Activated CD4-positive, alpha-beta T cell treated with anti-CD3 and anti-CD28 coated beads, Interleukin-2, amount 10 ng/mL, durations not matched to agents 7 days and 5 days (primary cell): ENCODE results near the gene PPM1K. TPM values are rescaled to one million over a fixed set of nuclear protein-coding genes. Genes with fewer than 3 reads are reported as not detected.
A peak's percentile ranks its signal among the peaks of the same experiment; 100 is the strongest.

Experiments
- CTCF ChIA-PET: fragments of 350-600 bp; sonication (Branson Sonifier 250); formaldehyde crosslinking; loops from one replicate; lab custom pipeline; 2021; ENCODE audit warnings: antibody characterized with exemption; lab: Charles Lee
- POLR2A ChIA-PET: fragments of 350-600 bp; sonication (Branson Sonifier 250); formaldehyde crosslinking; loops from one replicate; lab custom pipeline; 2021; ENCODE audit warnings: antibody characterized with exemption; lab: Charles Lee
- DNase-seq: peaks from one replicate; pipeline ENCODE4 v3.0.0-alpha.2; 2020
- H3K27ac Mint-ChIP-seq: one replicate; pipeline ENCODE4 v1.8.0; 2021; ENCODE audit warnings: mild to moderate bottlenecking, moderate library complexity, mixed read lengths
- H3K27me3 Mint-ChIP-seq: one replicate; pipeline ENCODE4 v1.8.0; 2021; ENCODE audit warnings: mixed read lengths
- H3K36me3 Mint-ChIP-seq: one replicate; pipeline ENCODE4 v1.8.0; 2021; ENCODE audit warnings: low read depth, mixed read lengths
- H3K4me1 Mint-ChIP-seq: one replicate; pipeline ENCODE4 v1.8.0; 2021; ENCODE audit warnings: mixed read lengths
- H3K4me3 Mint-ChIP-seq: one replicate; pipeline ENCODE4 v1.8.0; 2021; ENCODE audit warnings: mild to moderate bottlenecking, moderate library complexity, mixed read lengths
- H3K9me3 Mint-ChIP-seq: one replicate; pipeline ENCODE4 v1.8.0; 2021; ENCODE audit warnings: mixed read lengths
- total RNA-seq, 2 experiments: library from RNA; stranded (reverse); gene quantifications; one replicate each; pipeline ENCODE4 v1.2.3, GENCODE V29; 2021

The PPM1K gene
- total RNA-seq, 2 experiments from 2014 or later: 58.4 to 68.5 TPM

DNA sequence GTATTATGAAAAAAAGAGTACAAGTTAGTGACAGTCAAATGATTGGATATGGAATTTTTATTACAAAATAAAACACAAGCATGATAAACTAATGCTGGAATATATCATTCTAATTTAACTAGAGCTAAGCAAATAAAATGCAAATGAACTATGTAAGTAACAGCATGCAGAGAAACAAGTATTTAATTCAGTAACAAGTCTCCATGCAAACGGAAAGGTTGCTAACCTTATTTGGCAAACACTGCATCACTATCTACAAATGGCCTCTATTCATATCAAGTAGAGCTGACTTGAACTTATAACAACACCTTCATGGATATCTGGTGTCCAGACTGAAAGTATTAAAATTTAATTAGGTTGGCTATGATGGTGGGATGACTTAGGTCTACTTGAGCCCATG, 15.4 kb downstream of the PPM1K start:
- CTCF ChIA-PET: interaction anchor here (1.1 kb wide), 2 partner anchors 10 to 29 kb away, joined by 3 read pairs; no protein-coding TSS in a partner anchor
- Mint-ChIP-seq H3K27ac (no peak overlapping the region), H3K4me1 (peaks cover 1% of the 10 kb centered on the region), H3K36me3 (peaks cover 29% of the 10 kb centered on the region), H3K9me3 (no peaks in the 10 kb centered on the region), H3K4me3 (no peak overlapping the region), H3K27me3 (no peaks in the 10 kb centered on the region)
- no peak for DNase-seq
- POLR2A ChIA-PET: interaction anchor here (1.4 kb wide), 1 partner anchor 15 kb away, joined by 3 read pairs; no protein-coding TSS in a partner anchor

DNA sequence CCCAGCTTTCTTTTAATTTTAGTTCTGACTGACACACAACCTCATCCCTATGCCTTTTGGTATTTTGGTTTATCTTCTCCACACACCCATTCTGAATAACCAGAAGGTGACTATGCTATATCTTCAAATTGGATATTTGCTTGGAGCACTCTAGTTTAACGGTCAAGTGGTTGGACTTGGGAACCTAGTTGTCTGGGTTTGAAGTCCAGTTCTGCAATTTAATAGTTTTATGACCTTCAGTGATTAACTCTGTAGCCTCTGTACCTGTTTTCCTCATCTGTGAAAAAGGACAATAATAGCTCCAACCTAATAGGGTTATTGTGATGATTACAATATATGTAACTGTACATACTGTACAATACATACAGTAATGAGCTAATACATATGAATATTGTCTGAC, 20.0 kb downstream of the PPM1K start:
- ChIA-PET CTCF (interaction anchor here (0.9 to 1.8 kb wide), 5 partner anchors 8 to 45 kb away, joined by 3 to 6 read pairs (median 3); no protein-coding TSS in a partner anchor), POLR2A (no interaction called here)
- Mint-ChIP-seq H3K27ac (no peak overlapping the region), H3K9me3 (no peaks in the 10 kb centered on the region), H3K36me3 (peaks cover 42% of the 10 kb centered on the region), H3K4me1 (no peaks in the 10 kb centered on the region), H3K27me3 (no peaks in the 10 kb centered on the region), H3K4me3 (no peak overlapping the region)
- DNase-seq: no peak

DNA sequence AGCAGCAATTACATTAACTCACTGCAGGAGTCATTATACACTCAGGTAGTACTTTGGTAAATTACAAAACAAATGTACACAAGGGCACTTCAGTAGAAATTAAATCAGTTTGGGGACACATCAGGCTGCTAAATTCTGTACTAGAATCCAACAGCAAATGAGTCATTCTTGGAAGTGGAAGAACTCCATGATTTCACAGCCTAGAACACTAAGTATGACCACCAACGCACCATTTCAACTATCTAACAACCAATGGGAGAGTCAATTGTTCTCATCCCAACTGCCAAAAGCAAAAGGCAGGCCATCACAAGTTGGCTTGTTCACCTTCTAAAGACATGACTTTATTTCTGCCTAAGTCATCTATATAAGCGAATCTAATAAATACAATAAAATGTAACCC, 26.6 kb downstream of the PPM1K start:
- Mint-ChIP-seq H3K4me3 (no peak overlapping the region), H3K27ac (no peak overlapping the region), H3K4me1 (no peaks in the 10 kb centered on the region), H3K9me3 (no peaks in the 10 kb centered on the region), H3K27me3 (no peaks in the 10 kb centered on the region), H3K36me3 (peaks cover 27% of the 10 kb centered on the region)
- CTCF ChIA-PET: no interaction called here
- POLR2A ChIA-PET: no interaction called here
- DNase-seq: no peak

DNA sequence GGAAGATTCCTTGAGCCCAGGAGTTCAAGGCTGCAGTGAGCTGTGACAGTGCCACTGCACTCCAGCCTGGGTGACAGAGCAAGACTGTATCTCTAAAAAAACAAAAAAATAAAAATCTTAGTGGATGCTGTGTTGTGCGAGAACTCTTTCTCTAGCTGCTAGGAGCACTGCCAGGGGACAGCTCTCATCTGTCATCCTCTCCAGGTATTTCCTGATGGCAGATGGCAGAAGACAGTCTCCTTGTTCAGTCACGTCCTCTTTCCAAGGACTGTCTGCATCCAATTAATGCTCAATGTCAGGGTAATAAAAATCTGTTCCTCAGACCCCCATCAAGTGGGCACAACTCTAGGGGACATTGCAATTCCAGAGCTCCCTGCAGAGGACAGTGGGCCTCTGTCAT, 29.2 kb downstream of the PPM1K start:
- Mint-ChIP-seq H3K9me3 (no peaks in the 10 kb centered on the region), H3K27me3 (peaks cover 3% of the 10 kb centered on the region), H3K36me3 (peaks cover 10% of the 10 kb centered on the region), H3K27ac (no peak overlapping the region), H3K4me1 (no peaks in the 10 kb centered on the region), H3K4me3 (no peak overlapping the region)
- DNase-seq: no peak
- POLR2A ChIA-PET: interaction anchor here (0.5 to 0.7 kb wide), 2 partner anchors 36 to 169 kb away, joined by 3 to 5 read pairs; no protein-coding TSS in a partner anchor
- CTCF ChIA-PET: interaction anchor here (1.0 to 2.3 kb wide), 5 partner anchors 9 to 222 kb away, joined by 3 to 7 read pairs (median 3); no protein-coding TSS in a partner anchor

DNA sequence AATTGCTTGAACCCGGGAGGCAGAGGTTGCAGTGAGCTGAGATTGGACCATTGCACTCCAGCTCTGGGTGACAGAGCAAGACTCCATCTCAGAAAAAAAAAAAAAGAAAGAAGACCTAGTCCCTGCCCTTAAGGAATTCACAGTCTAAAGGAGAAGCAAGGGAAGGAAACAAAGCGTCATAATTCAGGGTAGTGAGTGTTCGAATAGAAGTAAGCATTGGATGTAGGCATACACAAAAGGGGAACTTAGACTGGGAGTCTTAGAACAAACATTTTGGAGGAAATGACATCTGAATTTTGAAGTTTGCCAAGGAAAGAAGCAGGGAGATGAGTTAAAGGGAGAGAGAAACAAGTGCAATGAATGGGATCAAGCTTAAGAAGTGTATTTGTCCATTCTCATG, 32.4 kb downstream of the PPM1K start:
- H3K4me1 Mint-ChIP-seq: no peaks in the 10 kb centered on the region
- DNase-seq: no peak
- ChIA-PET POLR2A (no interaction called here), CTCF (interaction anchor here (0.6 kb wide), 3 partner anchors 59 to 1557 kb away, joined by 3 to 4 read pairs (median 3); no protein-coding TSS in a partner anchor)
- no peaks in the 10 kb centered on the region for H3K36me3 Mint-ChIP-seq
- H3K27ac Mint-ChIP-seq: no peak overlapping the region
- peaks cover 5% of the 10 kb centered on the region for H3K27me3 Mint-ChIP-seq
- H3K9me3 Mint-ChIP-seq: no peaks in the 10 kb centered on the region
- H3K4me3 Mint-ChIP-seq: no peak overlapping the region

DNA sequence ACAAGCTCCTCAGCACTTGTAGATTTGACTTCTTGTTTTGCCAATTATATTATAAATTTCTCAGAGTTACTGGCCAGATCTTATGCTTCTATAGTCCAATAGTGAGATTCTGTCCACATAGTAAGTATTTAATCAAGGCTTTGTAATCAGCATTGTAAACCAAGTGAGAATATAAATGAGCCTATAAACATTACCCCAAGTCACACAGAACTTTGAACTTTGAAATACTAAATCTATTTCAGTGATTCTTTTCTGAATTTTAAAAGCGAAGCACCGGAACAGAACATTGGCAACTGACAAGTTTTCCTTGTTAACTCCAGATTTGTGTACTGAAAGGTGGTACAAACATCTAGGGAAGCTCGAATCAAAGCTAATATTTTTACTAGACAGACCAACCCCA, 37.2 kb downstream of the PPM1K start:
- Mint-ChIP-seq H3K4me3 (no peak overlapping the region), H3K4me1 (peaks cover 11% of the 10 kb centered on the region), H3K9me3 (peaks cover 2% of the 10 kb centered on the region), H3K27ac (no peak overlapping the region), H3K27me3 (peaks cover 7% of the 10 kb centered on the region), H3K36me3 (no peaks in the 10 kb centered on the region)
- POLR2A ChIA-PET: no interaction called here
- CTCF ChIA-PET: interaction anchor here (0.6 to 1.3 kb wide), 5 partner anchors 11 to 208 kb away, joined by 3 read pairs; no protein-coding TSS in a partner anchor
- no peak for DNase-seq

DNA sequence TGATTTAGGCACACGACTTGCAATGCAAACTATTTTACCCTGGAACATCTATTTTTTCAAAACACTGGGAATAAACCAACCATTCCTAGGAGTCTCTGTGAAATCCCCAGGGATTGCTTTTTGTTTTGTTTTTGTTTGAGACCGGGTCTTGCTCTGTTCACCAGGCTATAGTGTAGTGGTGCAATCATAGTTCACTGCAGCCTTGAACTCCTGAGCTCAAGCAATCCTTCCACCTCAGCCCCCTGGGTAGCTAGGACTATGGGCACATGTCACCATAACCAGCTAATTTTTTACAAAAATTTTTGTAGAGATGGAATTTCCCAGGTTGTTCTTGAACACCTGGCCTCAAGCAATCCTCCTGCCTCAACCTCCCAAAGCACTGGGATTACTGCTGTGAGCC, 37.8 kb downstream of the PPM1K start:
- Mint-ChIP-seq H3K4me1 (peaks cover 11% of the 10 kb centered on the region), H3K4me3 (no peak overlapping the region), H3K9me3 (peaks cover 2% of the 10 kb centered on the region), H3K27ac (no peak overlapping the region), H3K27me3 (peaks cover 4% of the 10 kb centered on the region), H3K36me3 (no peaks in the 10 kb centered on the region)
- DNase-seq: no peak
- ChIA-PET POLR2A (no interaction called here), CTCF (interaction anchor here (0.8 to 1.3 kb wide), 5 partner anchors 12 to 269 kb away, joined by 3 read pairs; no protein-coding TSS in a partner anchor)

DNA sequence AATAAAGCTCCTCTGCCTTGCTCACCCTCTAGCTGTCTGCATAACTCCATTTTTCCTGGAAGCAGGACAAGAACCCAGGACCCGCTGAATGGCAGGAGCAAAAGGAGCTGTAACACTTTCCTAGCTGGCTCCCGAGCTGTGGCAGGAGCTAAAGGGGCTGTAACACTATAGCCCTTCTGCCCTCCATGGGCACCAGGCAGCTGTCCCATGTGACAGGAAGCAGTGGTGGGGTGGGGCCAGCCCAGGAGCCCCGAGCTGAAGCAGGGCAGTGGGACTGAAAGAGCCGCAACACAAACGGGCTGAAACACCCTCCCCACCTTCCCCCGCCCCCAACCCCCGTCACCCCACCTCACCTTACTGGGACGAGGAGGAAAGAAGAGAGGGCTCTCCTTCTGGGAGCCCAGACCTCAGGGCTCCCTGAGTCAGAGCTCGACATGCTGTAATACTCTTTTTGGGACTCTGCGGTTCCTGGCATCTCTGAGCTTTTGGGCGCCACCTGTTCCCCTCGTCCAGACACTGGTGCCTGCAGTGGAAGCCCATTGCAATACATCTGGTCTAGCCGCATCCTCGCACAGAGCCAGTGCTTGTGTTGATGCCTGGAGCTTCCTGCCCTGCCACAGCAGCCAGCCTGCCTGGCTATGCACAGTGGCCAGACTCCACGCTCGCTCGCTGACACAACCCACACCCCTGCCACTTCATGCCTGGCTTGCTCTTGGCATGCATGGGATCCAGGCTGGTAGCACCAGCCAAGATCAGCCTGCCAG, 39.4 kb downstream of the PPM1K start:
- H3K27ac Mint-ChIP-seq: peak overlapping the region; percentile 79
- H3K36me3 Mint-ChIP-seq: no peaks in the 10 kb centered on the region
- CTCF ChIA-PET: interaction anchor here (0.8 to 2.2 kb wide), 4 partner anchors 10 to 112 kb away, joined by 3 to 7 read pairs (median 3); no protein-coding TSS in a partner anchor
- POLR2A ChIA-PET: no interaction called here
- H3K4me3 Mint-ChIP-seq: peak overlapping the region; percentile 38
- H3K27me3 Mint-ChIP-seq: peaks cover 4% of the 10 kb centered on the region
- peak; percentile 37 for DNase-seq
- H3K4me1 Mint-ChIP-seq: peaks cover 11% of the 10 kb centered on the region
- H3K9me3 Mint-ChIP-seq: peaks cover 2% of the 10 kb centered on the region

DNA sequence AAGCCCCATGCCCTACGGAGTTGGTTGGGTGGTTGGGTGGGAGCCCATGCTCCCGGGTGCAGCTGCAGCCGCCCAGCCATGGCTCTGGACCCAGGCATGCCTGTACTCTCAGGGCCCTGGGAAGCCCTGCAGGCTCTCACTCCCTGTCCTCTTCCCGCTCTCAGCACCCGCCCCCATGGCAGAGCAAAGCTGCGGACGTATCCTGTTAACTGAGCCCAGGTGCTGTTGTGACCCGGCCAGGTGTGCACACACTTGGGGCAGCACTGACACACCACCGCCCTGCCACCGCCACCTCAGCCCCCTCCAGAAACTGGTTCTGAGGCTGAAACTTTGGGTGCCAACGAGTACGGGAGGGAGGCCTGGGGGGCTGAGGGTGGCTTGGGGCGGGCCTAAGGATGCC, 40.3 kb downstream of the PPM1K start:
- Mint-ChIP-seq H3K27ac (no peak overlapping the region), H3K36me3 (no peaks in the 10 kb centered on the region), H3K9me3 (peaks cover 2% of the 10 kb centered on the region), H3K4me3 (no peak overlapping the region), H3K27me3 (peaks cover 4% of the 10 kb centered on the region), H3K4me1 (peaks cover 11% of the 10 kb centered on the region)
- POLR2A ChIA-PET: no interaction called here
- no peak for DNase-seq
- CTCF ChIA-PET: interaction anchor here (2.2 to 2.5 kb wide), 2 partner anchors 11 to 20 kb away, joined by 6 to 7 read pairs; no protein-coding TSS in a partner anchor

DNA sequence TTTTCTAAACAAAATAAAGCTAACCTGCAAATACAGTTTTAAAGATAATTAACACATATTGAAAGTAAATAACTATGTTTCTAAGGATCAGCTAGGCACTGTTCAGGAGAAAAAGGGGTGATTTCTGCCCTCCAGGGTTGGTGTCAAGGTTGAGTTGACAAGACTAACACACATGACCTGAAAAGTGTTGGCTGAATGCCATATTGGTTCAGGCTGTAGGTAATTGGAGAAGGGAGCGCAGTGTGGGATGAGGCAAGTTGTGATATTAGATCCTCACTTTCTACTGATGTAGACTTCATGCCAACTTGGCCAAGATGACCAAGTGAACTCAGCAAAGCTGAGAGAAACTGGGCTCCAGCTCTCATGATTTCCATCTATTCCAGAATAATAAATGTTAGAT, 42.2 kb downstream of the PPM1K start:
- ChIA-PET CTCF (interaction anchor here (1.4 to 2.5 kb wide), 3 partner anchors 19 to 98 kb away, joined by 4 to 7 read pairs (median 6); no protein-coding TSS in a partner anchor), POLR2A (no interaction called here)
- Mint-ChIP-seq H3K9me3 (peaks cover 2% of the 10 kb centered on the region), H3K27me3 (peaks cover 6% of the 10 kb centered on the region), H3K4me1 (peaks cover 11% of the 10 kb centered on the region), H3K36me3 (no peaks in the 10 kb centered on the region), H3K27ac (no peak overlapping the region), H3K4me3 (no peak overlapping the region)
- DNase-seq: no peak

DNA sequence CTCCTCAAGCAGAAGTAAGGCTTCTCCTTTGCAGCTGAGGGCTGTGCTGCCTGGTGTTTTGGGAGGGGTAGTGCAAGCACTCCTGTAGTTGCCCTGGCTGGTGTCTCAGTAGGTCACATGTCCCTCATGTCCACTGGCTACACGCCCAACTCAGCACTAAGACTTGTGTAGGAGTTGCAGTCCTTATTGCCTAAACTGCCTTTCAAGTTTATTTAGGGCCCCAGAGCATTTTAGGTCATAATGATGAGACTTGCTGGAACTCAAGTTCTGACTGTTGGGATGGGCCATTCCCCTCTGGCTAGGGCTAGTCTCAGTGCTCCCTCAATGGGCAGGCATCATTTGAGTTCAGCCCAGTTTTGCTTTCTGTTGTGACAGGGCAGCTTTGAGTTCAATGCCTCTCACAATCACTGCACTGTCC, 44.1 kb downstream of the PPM1K start:
- peaks cover 2% of the 10 kb centered on the region for H3K9me3 Mint-ChIP-seq
- no peaks in the 10 kb centered on the region for H3K36me3 Mint-ChIP-seq
- CTCF ChIA-PET: interaction anchor here (1.2 to 1.4 kb wide), 2 partner anchors 14 to 244 kb away, joined by 3 to 4 read pairs; no protein-coding TSS in a partner anchor
- POLR2A ChIA-PET: no interaction called here
- H3K4me3 Mint-ChIP-seq: no peak overlapping the region
- no peak for DNase-seq
- H3K4me1 Mint-ChIP-seq: peaks cover 7% of the 10 kb centered on the region
- H3K27me3 Mint-ChIP-seq: peaks cover 8% of the 10 kb centered on the region
- no peak overlapping the region for H3K27ac Mint-ChIP-seq

DNA sequence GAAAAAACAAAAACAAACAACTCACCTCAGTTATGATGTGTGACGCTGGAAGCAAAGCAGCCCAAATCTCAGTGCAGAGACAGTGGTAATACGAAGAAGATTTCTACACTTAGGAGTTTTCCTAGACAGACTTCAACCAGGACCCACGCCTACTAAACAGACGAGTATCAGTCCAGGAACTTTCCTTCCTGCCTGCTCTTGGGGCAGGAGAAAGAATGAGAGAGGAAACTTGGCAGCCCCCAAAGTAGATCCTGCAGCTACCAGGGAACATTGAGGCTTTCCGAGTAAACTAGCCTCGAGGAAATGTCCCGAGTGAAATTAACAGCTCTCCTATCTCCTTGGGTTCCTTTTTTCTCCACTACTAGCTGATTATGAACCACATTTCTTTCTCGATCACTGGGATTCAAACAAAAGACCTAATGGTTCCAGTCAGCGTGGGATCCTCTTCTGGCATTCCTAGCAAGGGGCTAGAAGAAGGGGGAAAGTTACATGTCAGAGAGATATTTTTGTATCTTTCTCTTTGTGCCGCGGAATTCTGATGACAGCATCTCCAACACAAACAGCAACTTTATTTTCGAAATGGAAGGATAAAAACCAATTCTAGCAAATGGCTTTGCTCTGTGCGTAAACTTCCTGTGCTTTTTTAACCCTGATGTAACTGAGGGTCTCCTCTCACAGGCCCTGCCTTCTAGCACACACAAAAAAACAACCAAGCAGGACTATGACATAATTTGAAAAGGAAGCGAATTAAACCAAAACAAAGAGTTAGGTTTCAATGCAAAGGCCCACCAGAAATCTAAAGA, 53.2 kb downstream of the PPM1K start:
- no peaks in the 10 kb centered on the region for H3K36me3 Mint-ChIP-seq
- peak overlapping the region; percentile 68 for H3K27ac Mint-ChIP-seq
- no peak overlapping the region for H3K4me3 Mint-ChIP-seq
- H3K4me1 Mint-ChIP-seq: peaks cover 13% of the 10 kb centered on the region
- ChIA-PET CTCF (interaction anchor here (1.2 kb wide), 1 partner anchor 284 kb away, joined by 3 read pairs; no protein-coding TSS in a partner anchor), POLR2A (no interaction called here)
- no peak for DNase-seq
- peaks cover 10% of the 10 kb centered on the region for H3K27me3 Mint-ChIP-seq
- H3K9me3 Mint-ChIP-seq: peaks cover 6% of the 10 kb centered on the region
